ENCODE measurements around the gene SURF4. TPM values are rescaled to one million over a fixed set of nuclear protein-coding genes. Genes with fewer than 3 reads are reported as not detected.

SURF4 gene
- total RNA-seq, 1 experiment from 2014 or later, result 134 TPM

DNA sequence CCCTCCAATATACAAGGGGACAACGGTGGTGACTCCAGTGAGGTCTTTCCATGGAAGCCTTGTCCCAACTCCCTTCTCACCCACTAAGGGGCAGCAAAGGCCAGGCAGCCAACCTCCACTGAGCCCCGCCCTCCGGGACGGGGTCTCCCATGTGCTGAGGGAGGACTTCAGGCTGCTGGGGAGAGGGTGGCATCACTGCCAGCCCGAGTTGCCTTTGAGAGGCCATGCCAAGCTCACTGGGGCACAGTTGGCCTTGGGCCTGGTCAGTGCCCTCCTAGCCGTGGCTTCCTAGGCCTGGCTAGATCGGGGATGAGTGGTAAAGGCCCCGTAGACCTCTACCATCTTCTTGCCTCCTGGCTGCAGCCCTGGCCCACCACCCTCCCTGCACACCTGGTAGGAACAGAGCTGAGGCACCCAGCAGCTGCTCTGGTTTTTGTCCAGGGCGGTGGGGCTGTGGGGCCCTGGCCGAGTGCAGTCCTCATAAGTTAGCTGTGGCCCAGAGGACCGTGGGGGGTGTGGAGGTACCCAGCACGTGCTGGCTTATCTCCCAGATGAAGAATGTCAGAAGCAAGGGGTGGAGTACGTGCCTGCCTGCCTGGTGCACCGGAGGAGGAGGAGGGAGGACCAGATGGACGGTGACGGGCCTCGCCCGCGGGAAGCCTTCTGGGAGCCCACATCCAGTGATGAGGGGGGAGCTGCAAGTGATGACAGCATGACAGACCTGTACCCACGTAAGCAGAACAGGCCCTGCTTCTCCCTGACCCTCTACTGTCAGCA lies 16.3 kb downstream of the SURF4 start:
- peaks cover 19 to 33% of the 10 kb centered on the region in 2 experiments; a peak in 3 of 4 replicates for H3K36me3 ChIP-seq (ENCODE audit: control insufficient read depth in 1 of 2, insufficient read depth in 2 of 2, low read length in 2 of 2)
- H3K27me3 ChIP-seq (ENCODE audit: insufficient read depth, low read length), result no peaks in the 10 kb centered on the region
- no peak for ATAC-seq
- H3K4me1 ChIP-seq (ENCODE audit: control insufficient read depth in 1 of 2, insufficient read depth in 2 of 2, low read length in 2 of 2), result peaks cover 7 to 20% of the 10 kb centered on the region in 2 experiments; a peak in 3 of 4 replicates
- H2AFZ ChIP-seq (ENCODE audit: low read depth, low read length, poor library complexity, severe bottlenecking), result no peak overlapping the region
- no peak overlapping the region; the same call in 1 of the 2 replicates for H3K27ac ChIP-seq (ENCODE audit: low read depth, low read length)
- intact Hi-C loops (cut with micrococcal nuclease), result loop anchor here (1.0 to 10.0 kb wide), 3 partner anchors 45 to 635 kb away; partner anchors contain the start of gene VAV2
- H3K9me3 ChIP-seq (ENCODE audit: control insufficient read depth in 1 of 2, insufficient read depth in 1 of 2, low read depth in 1 of 2, low read length in 2 of 2), result no peaks in the 10 kb centered on the region
- BruUV-seq (replicated peaks), result no TSS peak
- H3K79me2 ChIP-seq (ENCODE audit: insufficient read depth, low read length), result peaks cover 57% of the 10 kb centered on the region
- no peak overlapping the region for H3K9ac ChIP-seq (ENCODE audit: low read length)
- ChIA-PET CTCF (interaction anchor here (1.1 kb wide), 1 partner anchor 100 kb away, joined by 3 read pairs; the partner anchor contains the start of gene CACFD1), RAD21 (ENCODE audit: low non-redundant PET in 1 of 2, low total read pairs in 2 of 2, uncharacterized antibody in 2 of 2, unreplicated experiment in 2 of 2) (no interaction called here), POLR2A (interaction anchor here (0.9 kb wide), 1 partner anchor 12 kb away, joined by 3 read pairs; the partner anchor contains the start of genes MED22 and RPL7A)
- DNase-seq (ENCODE audit: low read depth, low spot score), result no peak
- no peaks in the 10 kb centered on the region for H3K9me2 ChIP-seq (ENCODE audit: insufficient read depth)
- H3K4me2 ChIP-seq (ENCODE audit: low read length), result no peak overlapping the region
- TF ChIP-seq, protein P1, sequence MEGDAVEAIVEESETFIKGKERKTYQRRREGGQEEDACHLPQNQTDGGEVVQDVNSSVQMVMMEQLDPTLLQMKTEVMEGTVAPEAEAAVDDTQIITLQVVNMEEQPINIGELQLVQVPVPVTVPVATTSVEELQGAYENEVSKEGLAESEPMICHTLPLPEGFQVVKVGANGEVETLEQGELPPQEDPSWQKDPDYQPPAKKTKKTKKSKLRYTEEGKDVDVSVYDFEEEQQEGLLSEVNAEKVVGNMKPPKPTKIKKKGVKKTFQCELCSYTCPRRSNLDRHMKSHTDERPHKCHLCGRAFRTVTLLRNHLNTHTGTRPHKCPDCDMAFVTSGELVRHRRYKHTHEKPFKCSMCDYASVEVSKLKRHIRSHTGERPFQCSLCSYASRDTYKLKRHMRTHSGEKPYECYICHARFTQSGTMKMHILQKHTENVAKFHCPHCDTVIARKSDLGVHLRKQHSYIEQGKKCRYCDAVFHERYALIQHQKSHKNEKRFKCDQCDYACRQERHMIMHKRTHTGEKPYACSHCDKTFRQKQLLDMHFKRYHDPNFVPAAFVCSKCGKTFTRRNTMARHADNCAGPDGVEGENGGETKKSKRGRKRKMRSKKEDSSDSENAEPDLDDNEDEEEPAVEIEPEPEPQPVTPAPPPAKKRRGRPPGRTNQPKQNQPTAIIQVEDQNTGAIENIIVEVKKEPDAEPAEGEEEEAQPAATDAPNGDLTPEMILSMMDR (IDR thresholded peaks at IDR 0.05 in 2 of 3, conservative IDR thresholded peaks at IDR 0.05 in 1 of 3; ENCODE audit: borderline replicate concordance in 1 of 3, insufficient read depth in 1 of 3, low read depth in 2 of 3, low read length in 2 of 3), result peak; percentile 24 to 43 (median 42); a peak in 4 of 6 replicates
- TF ChIP-seq EGR1 (IDR thresholded peaks at IDR 0.05; ENCODE audit: low read depth), result no peak
- peak; percentile 58 for TF ChIP-seq RAD21 (IDR thresholded peaks at IDR 0.05; ENCODE audit: low read depth)
- H4K20me1 ChIP-seq (ENCODE audit: insufficient read depth), result no peaks in the 10 kb centered on the region
- no peak overlapping the region for H3K4me3 ChIP-seq (replicated peaks in 1 of 2; ENCODE audit: low read depth in 1 of 2, low read length in 2 of 2)

DNA sequence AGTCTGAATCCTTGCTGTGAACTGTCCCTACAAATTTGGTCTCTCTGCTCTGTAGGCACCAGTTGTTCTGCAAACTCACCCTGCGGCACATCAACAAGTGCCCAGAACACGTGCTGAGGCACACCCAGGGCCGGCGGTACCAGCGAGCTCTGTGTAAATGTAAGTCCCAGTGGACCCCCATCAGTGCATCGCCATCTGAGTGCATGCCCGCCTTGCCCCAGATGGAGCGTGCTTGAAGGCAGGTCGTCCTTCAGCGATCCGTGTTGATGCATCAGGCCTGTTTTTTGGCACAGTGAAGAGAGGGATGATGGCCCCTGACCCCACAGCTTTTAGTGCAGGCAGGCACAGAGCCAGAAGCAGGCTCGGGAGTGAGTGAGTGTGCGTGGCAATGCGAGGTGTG lies 18.2 kb downstream of the SURF4 start:
- H3K27ac ChIP-seq (ENCODE audit: low read depth, low read length), result 0 out of 2 replicates have a peak overlapping the region, but pooled peaks have one; percentile 60
- H3K36me3 ChIP-seq (ENCODE audit: control insufficient read depth in 1 of 2, insufficient read depth in 2 of 2, low read length in 2 of 2), result peaks cover 16 to 28% of the 10 kb centered on the region in 2 experiments; a peak in 3 of 4 replicates
- peak overlapping the region; percentile 87 to 96 for H3K4me3 ChIP-seq (replicated peaks in 1 of 2; ENCODE audit: low read depth in 1 of 2, low read length in 2 of 2)
- peaks cover 7 to 24% of the 10 kb centered on the region in 2 experiments; a peak in 3 of 4 replicates for H3K4me1 ChIP-seq (ENCODE audit: control insufficient read depth in 1 of 2, insufficient read depth in 2 of 2, low read length in 2 of 2)
- intact Hi-C loops (cut with micrococcal nuclease), result loop anchor here (5.0 to 10.0 kb wide), 2 partner anchors 130 to 637 kb away; partner anchors contain the start of gene VAV2
- no peaks in the 10 kb centered on the region for H3K27me3 ChIP-seq (ENCODE audit: insufficient read depth, low read length)
- H3K79me2 ChIP-seq (ENCODE audit: insufficient read depth, low read length), result peaks cover 47% of the 10 kb centered on the region
- peak overlapping the region; percentile 84 for H3K9ac ChIP-seq (ENCODE audit: low read length)
- ATAC-seq (no peak), DNase-seq (ENCODE audit: low read depth, low spot score) (no peak)
- H3K9me3 ChIP-seq (ENCODE audit: control insufficient read depth in 1 of 2, insufficient read depth in 1 of 2, low read depth in 1 of 2, low read length in 2 of 2), result no peaks in the 10 kb centered on the region
- BruUV-seq (replicated peaks), result no TSS peak
- ChIA-PET RAD21 (ENCODE audit: low non-redundant PET in 1 of 2, low total read pairs in 2 of 2, uncharacterized antibody in 2 of 2, unreplicated experiment in 2 of 2) (no interaction called here), POLR2A (interaction anchor here (2.0 kb wide), 1 partner anchor 10 kb away, joined by 15 read pairs; the partner anchor contains the start of genes MED22 and RPL7A), CTCF (no interaction called here)
- no peaks in the 10 kb centered on the region for H3K9me2 ChIP-seq (ENCODE audit: insufficient read depth)
- H2AFZ ChIP-seq (ENCODE audit: low read depth, low read length, poor library complexity, severe bottlenecking), result no peak overlapping the region
- peak overlapping the region; percentile 93 for H3K4me2 ChIP-seq (ENCODE audit: low read length)
- H4K20me1 ChIP-seq (ENCODE audit: insufficient read depth), result no peaks in the 10 kb centered on the region
- TF ChIP-seq, protein P2, sequence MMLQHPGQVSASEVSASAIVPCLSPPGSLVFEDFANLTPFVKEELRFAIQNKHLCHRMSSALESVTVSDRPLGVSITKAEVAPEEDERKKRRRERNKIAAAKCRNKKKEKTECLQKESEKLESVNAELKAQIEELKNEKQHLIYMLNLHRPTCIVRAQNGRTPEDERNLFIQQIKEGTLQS (IDR thresholded peaks at IDR 0.05), result no peak
- TF ChIP-seq SIN3A (IDR thresholded peaks at IDR 0.05; ENCODE audit: low read depth) (no peak), ZNF274 (IDR thresholded peaks at IDR 0.05; ENCODE audit: low read depth, low read length) (no peak), TCF7L2 (IDR thresholded peaks at IDR 0.05; ENCODE audit: borderline replicate concordance, extremely low read depth, insufficient read depth, insufficient read length) (no peak), POLR2AphosphoS5 (IDR thresholded peaks at IDR 0.05; ENCODE audit: low read depth, low read length) (no peak), POLR2A (IDR thresholded peaks at IDR 0.05; ENCODE audit: borderline replicate concordance, extremely low read depth, insufficient read depth, insufficient read length) (no peak), FOSL1 (IDR thresholded peaks at IDR 0.05; ENCODE audit: low read depth) (no peak), SP1 (IDR thresholded peaks at IDR 0.05; ENCODE audit: low read depth) (no peak)
- TF ChIP-seq, protein P3, sequence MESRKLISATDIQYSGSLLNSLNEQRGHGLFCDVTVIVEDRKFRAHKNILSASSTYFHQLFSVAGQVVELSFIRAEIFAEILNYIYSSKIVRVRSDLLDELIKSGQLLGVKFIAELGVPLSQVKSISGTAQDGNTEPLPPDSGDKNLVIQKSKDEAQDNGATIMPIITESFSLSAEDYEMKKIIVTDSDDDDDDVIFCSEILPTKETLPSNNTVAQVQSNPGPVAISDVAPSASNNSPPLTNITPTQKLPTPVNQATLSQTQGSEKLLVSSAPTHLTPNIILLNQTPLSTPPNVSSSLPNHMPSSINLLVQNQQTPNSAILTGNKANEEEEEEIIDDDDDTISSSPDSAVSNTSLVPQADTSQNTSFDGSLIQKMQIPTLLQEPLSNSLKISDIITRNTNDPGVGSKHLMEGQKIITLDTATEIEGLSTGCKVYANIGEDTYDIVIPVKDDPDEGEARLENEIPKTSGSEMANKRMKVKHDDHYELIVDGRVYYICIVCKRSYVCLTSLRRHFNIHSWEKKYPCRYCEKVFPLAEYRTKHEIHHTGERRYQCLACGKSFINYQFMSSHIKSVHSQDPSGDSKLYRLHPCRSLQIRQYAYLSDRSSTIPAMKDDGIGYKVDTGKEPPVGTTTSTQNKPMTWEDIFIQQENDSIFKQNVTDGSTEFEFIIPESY (IDR thresholded peaks at IDR 0.05; ENCODE audit: extremely low read depth, insufficient replicate concordance, low read length), result no peak

All from HCT116 (cell line).